Activated naive CD8-positive, alpha-beta T cell treated with anti-CD3 and anti-CD28 coated beads for 36 hours (primary cell): ENCODE data around the gene PTPN1. TPM values are rescaled to one million over a fixed set of nuclear protein-coding genes. Genes with fewer than 3 reads are reported as not detected.
A peak's percentile ranks its signal among the peaks of the same experiment; 100 is the strongest.

Experiments used
- DNase-seq: peaks from one replicate; pipeline ENCODE4 v3.0.0; 2021
- H3K27ac Mint-ChIP-seq: one replicate; pipeline ENCODE4 v1.8.0; 2022; ENCODE audit warnings: mild to moderate bottlenecking, moderate library complexity, mixed read lengths
- H3K27me3 Mint-ChIP-seq: one replicate; pipeline ENCODE4 v1.8.0; 2022; ENCODE audit warnings: mild to moderate bottlenecking, mixed read lengths
- H3K36me3 Mint-ChIP-seq: one replicate; pipeline ENCODE4 v1.8.0; 2021; ENCODE audit warnings: mild to moderate bottlenecking, mixed read lengths
- H3K4me1 Mint-ChIP-seq: one replicate; pipeline ENCODE4 v1.8.0; 2021; ENCODE audit warnings: mixed read lengths
- H3K4me3 Mint-ChIP-seq: one replicate; pipeline ENCODE4 v1.8.0; 2022; ENCODE audit warnings: mild to moderate bottlenecking, moderate library complexity, mixed read lengths
- H3K9me3 Mint-ChIP-seq: one replicate; pipeline ENCODE4 v1.8.0; 2022; ENCODE audit warnings: mixed read lengths
- total RNA-seq, 2 experiments: library from RNA; stranded (reverse); gene quantifications; one replicate each; pipeline ENCODE4 v1.2.3, GENCODE V29; 2021

PTPN1 gene
- total RNA-seq, 2 experiments from 2014 or later, result 53.0 to 54.0 TPM

GRCh38 chr20:50586531-50587232 lies 76.5 kb downstream of the PTPN1 start:
- Mint-ChIP-seq H3K27ac (no peak overlapping the region), H3K4me3 (no peak overlapping the region), H3K9me3 (no peaks in the 10 kb centered on the region), H3K27me3 (no peaks in the 10 kb centered on the region), H3K4me1 (no peaks in the 10 kb centered on the region), H3K36me3 (peaks cover 6% of the 10 kb centered on the region)
- no peak for DNase-seq

GRCh38 chr20:50587291-50587961 lies 77.2 kb downstream of the PTPN1 start:
- Mint-ChIP-seq H3K4me1 (no peaks in the 10 kb centered on the region), H3K4me3 (no peak overlapping the region), H3K36me3 (peaks cover 6% of the 10 kb centered on the region), H3K9me3 (no peaks in the 10 kb centered on the region), H3K27ac (no peak overlapping the region), H3K27me3 (no peaks in the 10 kb centered on the region)
- no peak for DNase-seq

DNA sequence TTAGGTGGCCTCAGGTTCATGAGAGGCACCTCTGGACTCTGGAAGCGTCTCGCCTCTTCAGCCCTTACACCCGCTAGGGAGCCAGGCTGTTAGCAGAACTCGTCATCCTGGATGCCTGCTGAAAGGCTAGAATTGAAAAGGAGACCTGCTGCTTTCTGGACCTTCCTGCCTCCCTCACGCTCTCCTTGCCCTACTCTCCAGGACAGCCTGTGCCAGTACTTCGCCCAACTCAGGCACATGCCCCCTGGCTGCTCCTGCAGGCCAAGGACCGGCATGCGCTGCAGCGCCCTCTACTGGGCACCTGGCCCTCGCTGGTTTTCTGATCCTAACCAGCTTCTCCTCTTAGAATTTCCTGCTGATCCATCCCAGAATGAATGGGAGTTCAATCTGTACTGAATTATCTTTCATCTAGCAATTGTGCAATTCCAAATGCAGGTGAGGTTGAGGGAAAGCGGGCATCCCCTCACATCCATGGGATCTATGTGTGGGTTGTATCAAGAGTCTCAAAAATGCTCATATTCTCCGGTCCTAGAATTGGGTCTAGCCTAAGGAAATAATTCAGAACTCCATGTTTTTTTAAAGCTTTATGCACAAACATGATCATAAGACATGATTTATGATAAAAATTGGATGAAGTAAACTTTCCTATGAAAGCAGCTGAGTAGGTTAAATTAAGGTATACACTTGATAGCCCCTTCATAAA lies 78.0 kb downstream of the PTPN1 start:
- Mint-ChIP-seq H3K27ac (no peak overlapping the region), H3K4me1 (no peaks in the 10 kb centered on the region), H3K9me3 (no peaks in the 10 kb centered on the region), H3K36me3 (peaks cover 6% of the 10 kb centered on the region), H3K27me3 (no peaks in the 10 kb centered on the region), H3K4me3 (no peak overlapping the region)
- DNase-seq, result peak; percentile 66

DNA sequence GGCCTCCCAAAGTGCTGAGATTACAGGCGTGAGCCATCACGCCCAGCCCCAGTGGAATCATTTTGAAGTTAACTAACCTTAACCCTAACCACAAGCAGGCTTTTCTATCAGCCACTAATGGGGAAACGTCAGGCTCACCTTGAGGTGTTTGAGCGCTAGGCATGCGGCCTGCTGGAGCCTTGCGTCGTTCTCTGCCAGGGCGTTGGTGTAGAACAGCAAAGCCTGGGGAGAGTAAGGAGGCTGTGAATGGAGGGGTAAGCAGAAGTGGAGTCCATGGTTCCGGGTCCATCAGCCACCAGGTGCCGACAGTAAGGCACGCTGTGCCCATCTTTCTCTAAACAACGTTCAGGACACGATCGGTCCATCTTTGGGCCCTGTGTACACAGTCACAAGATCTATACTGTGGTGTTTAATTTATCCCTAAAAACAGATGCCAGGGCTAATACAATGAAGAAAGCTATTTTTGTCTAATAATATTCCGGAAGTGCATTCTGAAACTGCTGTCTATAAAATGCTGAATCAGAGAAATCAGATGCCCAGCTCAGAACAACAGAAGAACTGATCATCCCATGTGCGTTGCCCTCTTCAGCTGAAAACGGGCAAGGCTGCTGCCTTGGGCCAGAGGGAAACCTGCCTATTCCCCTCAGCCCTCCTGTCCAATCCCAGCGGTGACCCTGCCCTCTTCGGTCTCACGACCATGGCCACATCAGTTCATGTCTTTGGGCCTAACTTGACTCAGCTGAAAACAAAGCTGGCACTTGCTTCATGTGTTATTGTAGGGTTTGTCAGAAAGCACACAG lies 79.6 kb downstream of the PTPN1 start:
- no peak for DNase-seq
- H3K27me3 Mint-ChIP-seq, result no peaks in the 10 kb centered on the region
- no peak overlapping the region for H3K27ac Mint-ChIP-seq
- no peak overlapping the region for H3K4me3 Mint-ChIP-seq
- H3K36me3 Mint-ChIP-seq, result peaks cover 6% of the 10 kb centered on the region
- H3K9me3 Mint-ChIP-seq, result no peaks in the 10 kb centered on the region
- H3K4me1 Mint-ChIP-seq, result no peaks in the 10 kb centered on the region

- Mint-ChIP-seq H3K9me3 (no peaks in the 10 kb centered on the region), H3K36me3 (peaks cover 6% of the 10 kb centered on the region), H3K4me1 (no peaks in the 10 kb centered on the region), H3K27me3 (no peaks in the 10 kb centered on the region), H3K4me3 (no peak overlapping the region), H3K27ac (no peak overlapping the region)
- DNase-seq, result no peak
Observed at GRCh38 chr20:50590348-50590664, 80.1 kb downstream of the PTPN1 start.

- no peak for DNase-seq
- Mint-ChIP-seq H3K27ac (no peak overlapping the region), H3K4me1 (peaks cover 3% of the 10 kb centered on the region), H3K36me3 (peaks cover 6% of the 10 kb centered on the region), H3K9me3 (no peaks in the 10 kb centered on the region), H3K4me3 (no peak overlapping the region), H3K27me3 (no peaks in the 10 kb centered on the region)
Observed at GRCh38 chr20:50591233-50591852, 81.2 kb downstream of the PTPN1 start.

- H3K4me1 Mint-ChIP-seq, result peaks cover 4% of the 10 kb centered on the region
- H3K9me3 Mint-ChIP-seq, result no peaks in the 10 kb centered on the region
Observed at GRCh38 chr20:50592282-50593004, 82.3 kb downstream of the PTPN1 start.

DNA sequence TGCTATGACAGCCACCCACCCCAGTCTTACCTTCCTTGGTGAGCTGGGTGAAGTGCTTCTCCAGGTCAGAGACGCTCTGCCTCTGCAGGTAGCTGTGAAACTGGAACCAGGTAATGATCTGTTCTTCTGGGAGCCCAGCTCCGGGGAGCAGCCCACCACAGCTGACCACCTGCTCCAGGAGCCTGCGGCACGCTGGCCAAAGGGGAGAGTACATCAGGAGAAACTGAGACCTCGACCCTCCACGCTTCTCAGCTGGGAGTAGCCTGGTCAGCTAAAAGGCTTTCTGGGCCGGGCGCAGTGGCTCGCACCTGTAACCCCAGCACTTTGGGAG lies 82.8 kb downstream of the PTPN1 start:
- Mint-ChIP-seq H3K27me3 (no peaks in the 10 kb centered on the region), H3K27ac (no peak overlapping the region)
- no peak for DNase-seq

More at GRCh38 chr20:50592282-50593004, 82.3 kb downstream of the PTPN1 start:
- DNase-seq, result no peak
- H3K27me3 Mint-ChIP-seq, result no peaks in the 10 kb centered on the region
- H3K36me3 Mint-ChIP-seq, result peaks cover 6% of the 10 kb centered on the region
- H3K4me3 Mint-ChIP-seq, result no peak overlapping the region
- no peak overlapping the region for H3K27ac Mint-ChIP-seq

GRCh38 chr20:50594231-50594590 lies 84.0 kb downstream of the PTPN1 start:
- no peak overlapping the region for H3K27ac Mint-ChIP-seq

More for the DNA sequence above, 82.8 kb downstream of the PTPN1 start:
- H3K36me3 Mint-ChIP-seq, result peaks cover 5% of the 10 kb centered on the region
- H3K4me1 Mint-ChIP-seq, result peaks cover 4% of the 10 kb centered on the region
- no peaks in the 10 kb centered on the region for H3K9me3 Mint-ChIP-seq
- H3K4me3 Mint-ChIP-seq, result no peak overlapping the region

GRCh38 chr20:50594591-50595432 lies 84.6 kb downstream of the PTPN1 start:
- Mint-ChIP-seq H3K27ac (no peak overlapping the region), H3K4me1 (peaks cover 4% of the 10 kb centered on the region), H3K9me3 (no peaks in the 10 kb centered on the region), H3K4me3 (no peak overlapping the region), H3K27me3 (no peaks in the 10 kb centered on the region), H3K36me3 (no peaks in the 10 kb centered on the region)
- no peak for DNase-seq

More at GRCh38 chr20:50594231-50594590, 84.0 kb downstream of the PTPN1 start:
- peaks cover 4% of the 10 kb centered on the region for H3K4me1 Mint-ChIP-seq
- no peak for DNase-seq
- H3K36me3 Mint-ChIP-seq, result no peaks in the 10 kb centered on the region
- no peaks in the 10 kb centered on the region for H3K27me3 Mint-ChIP-seq
- no peaks in the 10 kb centered on the region for H3K9me3 Mint-ChIP-seq
- no peak overlapping the region for H3K4me3 Mint-ChIP-seq

- DNase-seq, result no peak
- H3K36me3 Mint-ChIP-seq, result no peaks in the 10 kb centered on the region
- H3K4me1 Mint-ChIP-seq, result peaks cover 4% of the 10 kb centered on the region
- H3K4me3 Mint-ChIP-seq, result no peak overlapping the region
- no peak overlapping the region for H3K27ac Mint-ChIP-seq
- no peaks in the 10 kb centered on the region for H3K27me3 Mint-ChIP-seq
- no peaks in the 10 kb centered on the region for H3K9me3 Mint-ChIP-seq
Observed at GRCh38 chr20:50595433-50595895, 85.3 kb downstream of the PTPN1 start.

- Mint-ChIP-seq H3K4me3 (no peak overlapping the region), H3K4me1 (peaks cover 4% of the 10 kb centered on the region), H3K9me3 (no peaks in the 10 kb centered on the region), H3K27me3 (no peaks in the 10 kb centered on the region), H3K27ac (no peak overlapping the region), H3K36me3 (no peaks in the 10 kb centered on the region)
- DNase-seq, result no peak
Observed at GRCh38 chr20:50595988-50596693, 86.0 kb downstream of the PTPN1 start.

- no peaks in the 10 kb centered on the region for H3K36me3 Mint-ChIP-seq
- H3K4me1 Mint-ChIP-seq, result peaks cover 4% of the 10 kb centered on the region
- no peaks in the 10 kb centered on the region for H3K9me3 Mint-ChIP-seq
- no peak overlapping the region for H3K4me3 Mint-ChIP-seq
- no peaks in the 10 kb centered on the region for H3K27me3 Mint-ChIP-seq
- DNase-seq, result no peak
- no peak overlapping the region for H3K27ac Mint-ChIP-seq
Observed at GRCh38 chr20:50596694-50597021, 86.5 kb downstream of the PTPN1 start.
